Gastroesophageal sphincter (tissue), 3 donors: Measurements from ENCODE around the gene IL3.

ENCODE experiments used
- POLR2AphosphoS5 ChIP-seq: sonication (generic); formaldehyde crosslinking; IDR thresholded peaks from one replicate; pipeline ENCODE4 v1.6.1; 2017; ENCODE audit warnings: antibody characterized with exemption
- TF ChIP-seq, protein P1 (sequence below), 4 experiments: fragments of 200-600 bp in 2 of 4; fragments of 450-650 bp in 2 of 4; sonication (generic) in 1 of 4; IDR thresholded peaks; one replicate each; pipeline ENCODE4 v1.5.1; 2017 to 2019; ENCODE audit warnings: antibody characterized with exemption in 4 of 4, mild to moderate bottlenecking in 2 of 4, moderate library complexity in 2 of 4

DNA sequence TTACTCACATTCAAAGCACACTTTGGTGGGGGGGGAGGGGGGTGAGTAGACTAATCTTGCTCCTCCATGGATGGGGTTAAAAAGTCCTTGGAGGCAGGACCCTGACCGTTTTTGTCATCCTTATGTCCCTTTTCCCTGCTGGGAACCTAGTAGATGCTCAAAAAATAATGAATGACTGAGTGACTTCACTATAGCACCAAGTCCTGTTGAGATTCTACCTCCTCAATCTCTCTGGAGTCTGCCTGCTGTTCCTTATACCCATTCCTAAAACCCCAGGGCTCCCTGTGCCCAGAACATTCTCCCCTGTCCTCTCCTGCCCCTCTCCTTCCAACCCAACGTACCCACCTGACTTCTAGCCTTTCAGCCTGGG lies 10.9 kb downstream of the IL3 start:
- TF ChIP-seq, protein P1, sequence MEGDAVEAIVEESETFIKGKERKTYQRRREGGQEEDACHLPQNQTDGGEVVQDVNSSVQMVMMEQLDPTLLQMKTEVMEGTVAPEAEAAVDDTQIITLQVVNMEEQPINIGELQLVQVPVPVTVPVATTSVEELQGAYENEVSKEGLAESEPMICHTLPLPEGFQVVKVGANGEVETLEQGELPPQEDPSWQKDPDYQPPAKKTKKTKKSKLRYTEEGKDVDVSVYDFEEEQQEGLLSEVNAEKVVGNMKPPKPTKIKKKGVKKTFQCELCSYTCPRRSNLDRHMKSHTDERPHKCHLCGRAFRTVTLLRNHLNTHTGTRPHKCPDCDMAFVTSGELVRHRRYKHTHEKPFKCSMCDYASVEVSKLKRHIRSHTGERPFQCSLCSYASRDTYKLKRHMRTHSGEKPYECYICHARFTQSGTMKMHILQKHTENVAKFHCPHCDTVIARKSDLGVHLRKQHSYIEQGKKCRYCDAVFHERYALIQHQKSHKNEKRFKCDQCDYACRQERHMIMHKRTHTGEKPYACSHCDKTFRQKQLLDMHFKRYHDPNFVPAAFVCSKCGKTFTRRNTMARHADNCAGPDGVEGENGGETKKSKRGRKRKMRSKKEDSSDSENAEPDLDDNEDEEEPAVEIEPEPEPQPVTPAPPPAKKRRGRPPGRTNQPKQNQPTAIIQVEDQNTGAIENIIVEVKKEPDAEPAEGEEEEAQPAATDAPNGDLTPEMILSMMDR (IDR thresholded peaks at IDR 0.05), result no peak
- TF ChIP-seq POLR2AphosphoS5, result no peak
